Measurements from ENCODE around the gene ANKFN1.

- TF ChIP-seq POLR2A (IDR thresholded peaks at IDR 0.05; ENCODE audit: low read depth) (no peak), POLR2AphosphoS5 (IDR thresholded peaks at IDR 0.05) (no peak)
Observed at GRCh38 chr17:56497132-56497531, 343.9 kb downstream of the ANKFN1 start.
